ENCODE data around the gene PCGF6.
"Not testable (repeated sequence)": the region's sequence is repeated elsewhere in the genome, so short reads cannot be mapped to it uniquely, and the experiment has no call there.

Gene PCGF6

GRCh38 chr10:103258928-103259327 lies 92.0 kb downstream of the PCGF6 start:
- in situ Hi-C loops (cut with MboI; ENCODE audit: low sequenced_read_pairs): not testable (repeated sequence)

- in situ Hi-C loops (cut with MboI; ENCODE audit: low sequenced_read_pairs): no loop called here
These were observed 93.1 kb downstream of the PCGF6 start for GRCh38 chr10:103257812-103258211.

GRCh38 chr10:103256613-103257012 lies 94.3 kb downstream of the PCGF6 start:
- in situ Hi-C loops (cut with MboI; ENCODE audit: low sequenced_read_pairs): no loop called here

GRCh38 chr10:103254538-103255325 lies 96.2 kb downstream of the PCGF6 start:
- in situ Hi-C loops (cut with MboI; ENCODE audit: low sequenced_read_pairs): no loop called here

- in situ Hi-C loops (cut with MboI; ENCODE audit: low sequenced_read_pairs): no loop called here
These were observed 96.8 kb downstream of the PCGF6 start for GRCh38 chr10:103254113-103254512.
